Right cardiac atrium (tissue), 5 donors: Measurements from ENCODE around the gene XPR1. TPM values are rescaled to one million over a fixed set of nuclear protein-coding genes. Genes with fewer than 3 reads are reported as not detected.

Source experiments
- ATAC-seq, 2 donors: fragments of 200-7000 bp; cut with Tn5 transposase; one replicate each; pipeline versions ENCODE4 v1.8.0 to v1.9.1; 2020; ENCODE audit warnings: moderate library complexity in 2 of 2, mild to moderate bottlenecking in 1 of 2
- DNase-seq, 3 donors: peaks; one replicate each; pipeline ENCODE4 v3.0.0-alpha.2; 2020
- H3K27ac ChIP-seq: one replicate; pipeline ENCODE4 v1.5.1; 2013; ENCODE audit warnings: mild to moderate bottlenecking, low read length, control low read depth, moderate library complexity
- H3K27me3 ChIP-seq: one replicate; pipeline ENCODE4 v1.6.1; 2013; ENCODE audit not compliant: control insufficient read depth, insufficient read depth
- H3K4me1 ChIP-seq: one replicate; pipeline ENCODE4 v1.6.1; 2013; ENCODE audit warnings: low read length; ENCODE audit not compliant: control insufficient read depth, insufficient read depth
- H3K4me3 ChIP-seq: one replicate; pipeline ENCODE4 v1.5.1; 2013; ENCODE audit warnings: low read length, control low read depth
- H3K9me3 ChIP-seq: one replicate; pipeline ENCODE4 v1.6.1; 2013; ENCODE audit warnings: low read length; ENCODE audit not compliant: control insufficient read depth
- WGBS: extraction: QIAGEN DNeasy Blood & Tissue Kit; methylation state at CpG from one replicate; pipeline ENCODE4 v1.1.7; 2013; 5-methylcytosine and 5-hydroxymethylcytosine counted together
- intact Hi-C, 4 donors: fragments of 100-400 bp; cut with DNase I; formaldehyde crosslinking; loops; one replicate each; pipeline versions ENCODE4 v1.11.0 to v1.14.0; 2022 to 2023
- polyA plus RNA-seq: library from polyadenylated mRNA; stranded (reverse); fragments of 200-250 nt; gene quantifications from one replicate; pipeline ENCODE4 v1.2.3, GENCODE V29; 2013
- total RNA-seq, 4 donors: library from RNA; stranded (reverse); fragmentation: NEBNext Ultra II Directional; extraction: Animal tissue kit (Norgen Biotek cat#: 25700); gene quantifications; one replicate each; pipeline ENCODE4 v1.2.1, GENCODE V29; 2021
- donor health status: healthy with polysubstance abuse.
- donor health status: DM: no; HTN: yes; CAD: no.
- donor health status: DM: no; HTN: no; CAD: no.
- donor health status: DM: no; HTN: yes; CAD: no; lungs with severe emphysema.
- donor health status: DM: yes; HTN: yes; CAD: no.

XPR1 gene
- total and polyA plus RNA-seq, 5 donors = 10.7 to 33.4 (median 31.4) TPM

DNA sequence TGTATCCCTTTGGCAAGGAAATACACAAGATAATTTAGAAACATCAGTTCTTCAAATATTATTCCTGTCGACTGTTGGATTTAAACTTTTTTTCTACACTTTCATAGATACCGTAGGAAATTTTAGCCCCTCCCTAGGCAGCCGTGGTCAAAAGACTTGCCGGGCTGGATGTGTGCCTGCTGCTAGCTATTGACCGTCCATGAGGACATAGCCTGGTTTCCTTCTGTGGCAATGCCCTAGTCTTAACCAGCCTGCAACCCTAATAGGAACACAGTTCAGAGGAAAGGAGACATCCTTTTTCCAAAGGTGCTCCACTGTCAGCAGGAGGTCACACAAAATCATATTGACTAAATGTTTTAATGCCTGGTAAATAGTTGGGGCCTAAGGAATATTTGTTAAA is 260.4 kb downstream of the XPR1 start:
- H3K27ac ChIP-seq = no peak overlapping the region
- no peaks in the 10 kb centered on the region for H3K27me3 ChIP-seq
- no peak overlapping the region for H3K4me3 ChIP-seq
- intact Hi-C loops = no loop called here
- WGBS = 41% methylated on average over 5 of the region's 5 CpGs
- H3K9me3 ChIP-seq = no peaks in the 10 kb centered on the region
- DNase-seq = no peak
- peak; percentile 37 to 50 for ATAC-seq
- no peaks in the 10 kb centered on the region for H3K4me1 ChIP-seq

DNA sequence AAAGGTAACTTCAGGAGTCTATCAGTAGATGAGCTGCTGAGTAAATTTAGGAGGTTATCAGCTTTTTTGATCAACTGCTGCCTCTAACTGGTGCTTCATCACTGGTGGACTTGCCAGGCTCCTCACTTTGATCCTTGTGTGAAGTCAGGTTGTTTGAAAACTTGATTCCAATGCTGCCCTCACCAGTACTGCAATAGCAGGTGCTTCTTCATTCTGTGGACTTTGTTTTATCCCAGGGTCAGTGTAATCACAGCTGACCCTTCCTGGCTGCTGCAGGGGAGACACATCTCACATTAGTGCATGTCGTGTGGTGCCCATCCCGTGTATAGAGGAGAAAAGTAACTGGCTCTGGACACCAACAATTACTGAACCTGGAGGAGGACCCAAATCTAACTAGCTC is 260.9 kb downstream of the XPR1 start:
- Histone ChIP-seq H3K9me3 (no peaks in the 10 kb centered on the region), H3K4me1 (no peaks in the 10 kb centered on the region), H3K27me3 (no peaks in the 10 kb centered on the region), H3K4me3 (no peak overlapping the region), H3K27ac (no peak overlapping the region)
- WGBS = 65% methylated on average over 2 of the region's 2 CpGs
- DNase-seq (no peak), ATAC-seq (peak in 1 of 2 donors; percentile 14)
- intact Hi-C loops = no loop called here

DNA sequence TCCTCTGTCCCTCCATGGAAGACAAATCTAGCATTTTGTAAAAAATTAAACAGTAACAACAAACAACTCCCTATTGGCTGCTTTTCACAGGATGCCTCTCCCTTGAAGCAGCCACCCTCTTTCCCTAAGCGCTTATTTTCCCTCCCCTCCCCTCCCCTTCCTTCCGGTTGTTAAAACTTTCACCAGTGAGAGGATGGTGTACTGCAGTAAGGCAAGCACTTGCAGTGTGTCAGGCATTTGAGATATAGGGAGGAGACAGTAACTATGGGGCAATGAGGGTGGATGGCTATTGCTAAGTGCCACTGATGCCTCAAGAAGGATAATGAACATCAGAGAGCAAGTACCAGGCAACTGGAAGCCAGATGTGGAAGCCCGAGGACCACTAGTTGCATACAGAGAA is 261.8 kb downstream of the XPR1 start:
- intact Hi-C loops = no loop called here
- peak in 1 of 2 donors; percentile 82 for ATAC-seq
- no peak overlapping the region for H3K4me3 ChIP-seq
- H3K9me3 ChIP-seq = no peaks in the 10 kb centered on the region
- no peaks in the 10 kb centered on the region for H3K4me1 ChIP-seq
- no peaks in the 10 kb centered on the region for H3K27me3 ChIP-seq
- WGBS = 69% methylated on average over 3 of the region's 3 CpGs
- no peak overlapping the region for H3K27ac ChIP-seq
- no peak for DNase-seq

DNA sequence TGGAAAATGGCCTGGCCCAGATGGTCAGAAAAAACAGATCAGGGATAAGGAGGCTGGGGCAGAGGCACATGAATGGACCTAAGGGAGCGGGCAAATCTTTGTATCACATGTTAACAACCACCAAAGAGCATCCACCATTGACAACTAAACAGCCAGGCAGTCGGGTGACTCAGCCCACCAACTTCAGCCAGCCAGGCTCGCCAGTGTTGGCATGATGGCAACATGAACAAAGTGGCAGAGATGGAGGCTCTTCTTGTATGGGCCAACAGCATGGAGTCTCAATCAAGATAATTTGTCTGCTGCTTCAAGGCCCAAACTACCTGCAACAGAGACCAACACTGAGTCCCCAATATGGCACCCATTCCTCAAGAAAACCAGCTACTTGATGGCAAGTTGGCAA is 264.3 kb downstream of the XPR1 start:
- DNase-seq (no peak), ATAC-seq (no peak)
- 97% methylated on average over 3 of the region's 3 CpGs for WGBS
- Histone ChIP-seq H3K27me3 (no peaks in the 10 kb centered on the region), H3K4me1 (peaks cover 4% of the 10 kb centered on the region), H3K27ac (no peak overlapping the region), H3K9me3 (no peaks in the 10 kb centered on the region), H3K4me3 (no peak overlapping the region)
- intact Hi-C loops = no loop called here

DNA sequence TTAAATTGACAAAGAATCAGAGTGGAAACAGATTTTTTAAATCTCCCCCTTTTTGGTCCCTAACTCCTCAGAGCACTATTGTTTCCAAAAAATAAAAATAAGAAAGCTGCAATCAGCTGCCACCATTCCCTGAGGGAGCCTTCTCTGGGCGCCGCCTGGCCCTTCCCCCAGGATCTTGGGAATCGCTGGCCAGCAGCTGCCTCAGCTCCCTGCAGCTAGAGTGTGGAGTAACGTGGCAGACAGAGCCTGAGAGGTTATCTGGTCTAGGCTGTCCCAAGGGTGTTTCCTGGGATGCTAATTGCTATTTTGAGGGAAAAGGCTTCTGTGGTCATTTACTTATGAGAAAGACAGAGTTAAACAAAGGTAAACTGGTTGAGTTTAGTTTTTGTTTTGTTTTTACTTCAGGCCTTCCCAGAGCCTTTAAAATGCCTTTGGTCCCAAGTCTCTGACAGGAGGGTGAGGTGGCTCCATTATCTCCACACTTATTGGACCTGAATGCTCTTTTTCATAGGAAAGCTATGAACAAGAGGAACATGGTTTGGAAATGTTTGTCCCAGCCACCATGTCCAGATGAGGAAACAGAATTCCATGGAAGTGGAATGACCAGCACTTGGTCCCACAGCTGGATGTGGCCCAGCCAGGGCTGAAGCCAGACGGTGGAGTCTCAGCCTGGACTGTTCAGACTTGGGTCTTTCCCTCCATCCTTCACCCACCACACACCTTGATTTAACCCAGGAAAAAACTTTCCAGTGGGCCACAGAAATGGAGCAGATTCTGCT is 266.8 kb downstream of the XPR1 start:
- no peaks in the 10 kb centered on the region for H3K27me3 ChIP-seq
- DNase-seq = peak; percentile 59 to 88 (median 85)
- no peak overlapping the region for H3K4me3 ChIP-seq
- ATAC-seq = peak; percentile 75 to 84
- H3K4me1 ChIP-seq = peaks cover 4% of the 10 kb centered on the region
- H3K9me3 ChIP-seq = no peaks in the 10 kb centered on the region
- intact Hi-C loops = no loop called here
- H3K27ac ChIP-seq = no peak overlapping the region
- 39% methylated on average over 5 of the region's 5 CpGs for WGBS

DNA sequence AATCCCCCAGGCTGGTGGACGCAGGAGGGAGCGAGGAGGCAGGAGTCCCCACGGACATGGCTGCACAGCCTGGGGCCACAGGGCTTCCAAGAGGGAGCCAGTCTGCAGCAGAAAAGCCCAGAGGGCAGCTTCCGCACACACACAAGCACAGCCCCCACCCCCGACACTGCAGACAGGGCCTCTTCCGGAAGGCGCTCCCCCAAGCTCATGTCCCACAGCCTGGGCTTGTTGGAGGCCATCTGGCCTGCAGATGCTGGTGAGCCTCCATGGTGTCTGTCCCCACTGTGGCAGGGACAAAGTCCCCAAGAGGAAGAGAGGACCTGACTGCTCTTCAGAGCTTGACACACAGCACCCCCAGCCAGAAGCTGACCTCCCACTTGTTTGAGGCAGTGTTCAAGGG is 267.4 kb downstream of the XPR1 start:
- intact Hi-C loops = no loop called here
- no peaks in the 10 kb centered on the region for H3K9me3 ChIP-seq
- no peak overlapping the region for H3K4me3 ChIP-seq
- H3K4me1 ChIP-seq = peaks cover 4% of the 10 kb centered on the region
- H3K27me3 ChIP-seq = no peaks in the 10 kb centered on the region
- ATAC-seq (peak in 1 of 2 donors; percentile 23), DNase-seq (no peak)
- H3K27ac ChIP-seq = no peak overlapping the region
- 87% methylated on average over 7 of the region's 7 CpGs for WGBS

DNA sequence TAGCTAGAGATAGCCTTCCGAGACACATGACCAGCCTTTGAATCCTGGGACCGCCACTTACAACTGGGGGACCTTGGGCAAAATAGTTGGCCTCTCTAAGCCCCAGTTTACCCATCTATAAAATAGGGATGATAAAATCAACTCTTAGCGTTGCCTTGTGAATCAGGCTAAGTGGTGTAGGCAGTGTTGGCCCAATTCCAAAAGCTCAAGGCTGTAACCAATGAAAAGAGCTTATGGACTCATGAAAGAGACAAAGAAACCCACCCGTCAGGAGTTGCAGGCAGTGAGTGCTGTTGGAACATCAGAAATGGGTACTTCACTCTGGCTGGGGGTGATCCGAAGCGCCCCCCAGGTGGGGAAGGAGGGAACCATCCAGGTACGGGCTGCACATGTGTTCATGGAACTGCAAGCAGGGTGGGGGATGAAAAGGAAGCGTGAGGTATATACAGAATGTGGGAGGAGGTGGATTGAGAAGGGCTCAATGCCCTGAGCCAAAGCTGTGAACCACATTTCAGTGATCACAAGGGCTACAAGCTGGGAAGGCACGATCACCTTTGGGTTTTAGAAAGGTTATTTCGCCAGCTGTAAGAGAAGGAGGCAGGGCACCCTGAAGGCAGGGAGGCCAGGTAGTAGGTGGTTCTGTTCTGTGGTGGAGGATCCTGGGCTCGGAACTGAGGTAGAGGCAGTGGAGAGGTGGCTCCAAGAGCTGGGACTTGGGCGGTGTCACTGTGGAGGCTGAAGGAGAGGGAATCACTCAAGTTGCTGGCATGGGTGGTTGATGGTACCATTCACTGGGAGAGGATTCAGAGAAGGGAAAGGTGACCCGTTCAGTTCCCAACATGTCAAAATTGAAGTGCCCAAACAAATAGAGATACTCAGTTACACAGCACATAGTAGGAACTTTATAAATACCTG is 269.5 kb downstream of the XPR1 start:
- Histone ChIP-seq H3K27ac (no peak overlapping the region), H3K9me3 (no peaks in the 10 kb centered on the region), H3K4me1 (peaks cover 4% of the 10 kb centered on the region), H3K27me3 (no peaks in the 10 kb centered on the region), H3K4me3 (no peak overlapping the region)
- WGBS = 91% methylated on average over 13 of the region's 13 CpGs
- ATAC-seq (no peak), DNase-seq (no peak)
- intact Hi-C loops = no loop called here

DNA sequence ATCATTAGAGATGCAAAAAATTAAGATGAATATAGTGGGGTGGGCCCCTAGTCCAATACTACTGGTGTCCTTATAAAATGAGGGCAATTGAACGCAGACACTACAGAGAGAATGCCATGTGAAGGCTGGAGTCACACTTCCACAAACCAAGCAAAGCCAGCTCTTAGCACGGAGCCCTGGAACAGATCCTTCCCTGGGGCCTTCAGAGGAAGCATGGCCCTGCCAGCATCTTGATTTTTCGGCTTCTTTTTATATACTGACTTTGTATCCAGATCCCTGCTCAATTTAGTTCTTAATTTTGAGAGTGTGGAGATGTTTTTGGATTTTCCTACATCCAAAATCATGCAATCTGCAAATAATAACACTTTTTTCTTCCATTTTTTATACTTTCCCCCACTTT is 270.7 kb downstream of the XPR1 start:
- intact Hi-C loops = no loop called here
- peak in 1 of 2 donors; percentile 29 for ATAC-seq
- WGBS = 36% methylated on average over 3 of the region's 3 CpGs

DNA sequence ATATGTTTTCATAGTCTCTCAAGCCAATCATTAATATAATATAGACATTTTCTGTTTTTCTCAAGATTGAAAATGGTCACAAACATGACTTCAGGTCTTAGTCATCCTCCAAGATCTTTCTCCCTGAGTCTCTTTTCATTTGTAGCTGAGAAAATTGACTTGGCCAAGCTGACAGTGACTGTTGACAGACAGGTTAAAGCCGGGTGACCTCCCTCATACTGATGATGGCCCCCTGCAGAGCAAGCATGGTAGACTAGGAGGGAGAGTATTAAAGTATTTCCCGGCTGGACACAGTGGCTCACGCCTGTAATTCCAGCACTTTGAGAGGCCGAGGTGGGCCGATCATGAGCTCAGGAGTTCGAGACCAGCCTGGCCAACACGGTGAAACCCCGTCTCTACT is 274.1 kb downstream of the XPR1 start:
- Histone ChIP-seq H3K27ac (no peak overlapping the region), H3K4me3 (no peak overlapping the region), H3K4me1 (no peaks in the 10 kb centered on the region), H3K27me3 (no peaks in the 10 kb centered on the region), H3K9me3 (no peaks in the 10 kb centered on the region)
- 86% methylated on average over 8 of the region's 8 CpGs for WGBS
- DNase-seq (no peak), ATAC-seq (no peak)
- intact Hi-C loops = no loop called here

More for the DNA sequence above, 270.7 kb downstream of the XPR1 start:
- peaks cover 4% of the 10 kb centered on the region for H3K4me1 ChIP-seq
- no peak overlapping the region for H3K4me3 ChIP-seq
- DNase-seq = no peak
- H3K27ac ChIP-seq = no peak overlapping the region
- H3K27me3 ChIP-seq = no peaks in the 10 kb centered on the region
- no peaks in the 10 kb centered on the region for H3K9me3 ChIP-seq

DNA sequence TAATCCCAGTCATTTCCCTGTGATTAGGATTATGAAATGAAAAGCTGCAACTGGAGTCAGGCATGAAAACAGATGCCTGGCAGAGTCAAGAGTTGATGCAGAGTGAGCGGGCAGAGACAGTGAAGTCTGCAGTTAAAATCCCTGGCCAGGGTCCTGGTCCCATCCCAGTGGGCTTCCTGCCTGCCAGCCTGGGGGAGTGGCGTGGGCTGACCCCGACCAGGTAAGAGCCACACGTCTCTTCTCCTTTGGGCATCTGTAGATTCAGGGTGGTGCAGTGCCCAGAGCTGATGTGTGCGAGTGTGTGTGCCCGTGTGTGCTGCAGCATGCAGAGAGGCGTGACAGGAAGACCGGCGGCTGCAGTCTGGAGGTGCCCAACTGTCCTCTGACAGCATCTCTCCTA is 274.7 kb downstream of the XPR1 start:
- no peaks in the 10 kb centered on the region for H3K4me1 ChIP-seq
- H3K27ac ChIP-seq = no peak overlapping the region
- H3K9me3 ChIP-seq = no peaks in the 10 kb centered on the region
- no peaks in the 10 kb centered on the region for H3K27me3 ChIP-seq
- H3K4me3 ChIP-seq = no peak overlapping the region
- ATAC-seq (no peak), DNase-seq (no peak)
- intact Hi-C loops = no loop called here
- WGBS = 89% methylated on average over 9 of the region's 9 CpGs

DNA sequence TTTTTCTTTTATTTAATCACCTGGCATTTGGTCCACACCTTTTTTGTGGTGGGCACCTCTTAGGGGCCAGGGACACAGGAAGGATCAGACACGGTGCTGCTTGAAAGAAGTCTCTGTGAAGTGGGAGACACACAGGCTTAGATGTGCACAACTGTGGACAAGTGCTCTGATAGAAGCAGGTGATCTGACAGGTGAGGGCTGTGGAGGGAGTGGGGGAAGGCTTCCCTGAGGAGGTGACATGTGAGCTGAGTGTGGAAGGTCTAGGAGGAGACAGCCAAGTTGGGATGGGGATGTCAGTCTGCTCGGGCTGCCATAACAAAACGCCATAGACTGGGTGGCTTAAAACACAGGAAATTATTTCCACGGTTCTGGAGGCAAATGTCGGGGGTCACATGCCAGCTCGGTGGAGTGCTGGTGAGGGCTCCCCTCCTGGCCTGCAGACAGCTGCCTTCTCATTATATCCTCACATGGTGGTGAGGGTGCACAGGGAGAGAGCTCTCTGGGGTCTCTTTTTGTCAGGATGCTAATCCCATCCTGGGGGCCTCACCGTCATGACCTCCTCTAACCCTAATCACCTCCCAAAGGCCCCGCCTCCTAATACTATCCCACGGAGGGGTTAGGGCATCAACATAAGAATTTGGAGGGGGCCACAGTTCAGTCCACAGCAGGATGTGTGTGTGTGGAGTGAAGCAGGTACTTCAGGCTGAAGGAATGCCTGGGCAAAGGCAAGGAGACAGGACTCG is 275.7 kb downstream of the XPR1 start:
- Histone ChIP-seq H3K4me1 (no peaks in the 10 kb centered on the region), H3K9me3 (no peaks in the 10 kb centered on the region), H3K27ac (no peak overlapping the region), H3K27me3 (no peaks in the 10 kb centered on the region), H3K4me3 (no peak overlapping the region)
- 83% methylated on average over 10 of the region's 10 CpGs for WGBS
- DNase-seq (no peak), ATAC-seq (no peak)
- intact Hi-C loops = no loop called here
